Erythroblast (primary cell): Measurements from ENCODE around the gene SLC35D3.
"Not testable (repeated sequence)": the region's sequence is repeated elsewhere in the genome, so short reads cannot be mapped to it uniquely, and the experiment has no call there.

Experiments
- DNase-seq, 2 experiments: peaks; one replicate each; lab custom pipeline; 2025; lab: John Stamatoyannopoulos, UW
- GATA1 ChIP-seq: IDR thresholded peaks from 2 replicates; pipeline ENCODE4 v1.6.1; 2011; ENCODE audit warnings: low read depth, mild to moderate bottlenecking, control low read depth, low read length, moderate library complexity
- POLR2A ChIP-seq: IDR thresholded peaks from 2 replicates; pipeline ENCODE4 v1.6.1; 2011; ENCODE audit warnings: mild to moderate bottlenecking, low read length

Gene SLC35D3

DNA sequence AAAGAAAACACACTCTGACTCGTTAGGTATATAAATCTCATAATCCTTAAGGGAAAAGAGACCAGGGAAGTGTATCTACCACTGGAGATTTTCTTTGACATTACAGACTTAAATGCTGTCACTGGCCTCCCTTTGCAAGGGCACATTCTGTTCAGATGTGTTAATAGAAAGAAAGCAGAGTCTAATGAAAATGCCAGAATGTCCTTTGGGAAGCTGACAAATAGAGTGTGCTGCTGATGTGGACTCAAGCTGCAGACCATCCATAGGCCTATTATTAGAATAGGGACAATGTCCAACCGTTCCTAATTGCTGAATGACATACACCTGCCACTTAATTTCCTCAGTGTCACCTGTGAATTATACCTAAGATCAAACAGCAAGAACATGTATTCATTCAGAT, 41.2 kb downstream of the SLC35D3 start:
- TF ChIP-seq POLR2A: no peak
- TF ChIP-seq GATA1: no peak
- no peak for DNase-seq

DNA sequence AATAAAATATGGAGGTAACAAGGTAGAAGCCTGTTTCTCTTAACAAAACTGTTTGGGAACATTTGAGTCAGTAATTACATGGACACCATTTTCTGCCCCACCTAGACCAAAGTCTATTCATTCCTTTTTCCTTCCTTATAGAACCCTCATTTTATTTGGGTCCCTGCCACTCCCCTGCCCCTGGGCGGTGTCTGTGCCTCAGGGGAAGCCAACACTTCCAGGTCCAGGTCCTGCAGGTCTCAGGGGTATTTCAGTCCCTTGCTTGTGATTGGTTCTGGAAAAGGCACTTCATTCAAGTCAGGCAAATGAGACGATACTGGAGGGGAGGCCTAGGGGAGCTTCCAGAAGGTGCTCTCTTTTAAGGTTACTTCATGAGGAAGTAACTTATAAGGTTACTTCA, 42.3 kb downstream of the SLC35D3 start:
- TF ChIP-seq GATA1 (no peak), POLR2A (no peak)
- no peak for DNase-seq

DNA sequence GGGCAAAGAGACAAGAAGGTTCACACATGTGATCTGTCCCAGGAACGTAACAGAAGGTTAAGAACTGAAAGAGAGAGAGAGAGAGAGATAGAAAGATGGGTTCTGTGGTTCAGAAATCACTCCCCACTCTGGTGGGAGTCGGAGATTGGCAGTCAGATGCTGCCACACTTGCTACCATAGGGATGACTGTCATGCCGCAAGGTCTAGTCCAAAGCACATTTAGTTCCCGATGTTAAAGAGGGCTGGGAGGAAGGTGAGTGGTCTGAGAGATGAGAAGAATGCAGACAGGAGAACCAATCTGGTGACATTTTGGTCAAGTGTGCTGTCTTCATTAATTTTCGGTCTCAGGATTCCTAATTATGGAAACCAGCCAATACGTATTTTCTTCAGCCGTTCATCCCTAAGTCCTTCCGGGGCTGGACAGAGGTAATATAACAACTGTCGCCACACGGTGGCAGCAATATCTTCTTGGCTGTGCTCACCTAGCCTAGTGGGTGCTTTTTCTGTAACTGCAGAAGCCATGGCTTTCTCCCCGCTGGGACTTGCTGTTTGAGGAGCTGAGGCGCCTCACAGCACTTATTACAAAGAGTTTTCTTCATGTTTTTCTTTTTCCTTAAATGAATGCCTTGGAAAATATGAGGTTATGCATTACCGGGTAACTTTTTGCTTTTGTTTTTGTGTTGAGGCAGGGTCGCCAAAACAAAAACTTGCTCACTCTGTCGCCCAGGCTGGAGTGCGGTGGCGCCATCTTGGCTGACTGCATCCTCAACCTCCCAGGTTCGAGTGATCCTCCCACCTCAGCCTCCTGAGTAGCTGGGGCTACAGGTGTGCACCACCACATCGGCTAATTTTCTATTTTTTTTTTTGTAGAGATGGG, 46.0 kb downstream of the SLC35D3 start:
- no peak for TF ChIP-seq POLR2A
- no peak for TF ChIP-seq GATA1
- peak; percentile 63 to 72 for DNase-seq

DNA sequence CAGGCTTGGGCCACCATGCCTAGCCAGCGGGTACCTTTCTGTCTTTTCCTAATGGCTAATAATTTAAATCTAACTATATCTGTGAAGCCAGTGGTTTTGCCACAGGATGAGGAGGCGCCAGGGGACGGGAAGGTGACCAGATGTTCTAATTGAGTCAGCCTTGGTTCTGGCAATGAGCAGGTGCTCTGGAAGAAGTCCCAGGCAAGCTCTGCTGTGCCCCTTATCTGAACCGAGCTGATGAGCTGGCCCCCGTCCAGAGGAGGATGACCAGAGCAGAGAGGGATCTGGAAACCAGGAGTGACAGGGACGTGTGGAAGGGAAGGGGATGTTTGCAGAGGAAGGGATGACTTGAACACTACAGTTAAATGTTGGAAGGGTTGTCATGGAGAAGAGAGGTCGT, 46.7 kb downstream of the SLC35D3 start:
- TF ChIP-seq GATA1 (no peak), POLR2A (no peak)
- no peak for DNase-seq

- DNase-seq: no peak
- TF ChIP-seq GATA1 (no peak), POLR2A (no peak)
Measured at GRCh38 chr6:136969433-136969832, 47.3 kb downstream of the SLC35D3 start.

DNA sequence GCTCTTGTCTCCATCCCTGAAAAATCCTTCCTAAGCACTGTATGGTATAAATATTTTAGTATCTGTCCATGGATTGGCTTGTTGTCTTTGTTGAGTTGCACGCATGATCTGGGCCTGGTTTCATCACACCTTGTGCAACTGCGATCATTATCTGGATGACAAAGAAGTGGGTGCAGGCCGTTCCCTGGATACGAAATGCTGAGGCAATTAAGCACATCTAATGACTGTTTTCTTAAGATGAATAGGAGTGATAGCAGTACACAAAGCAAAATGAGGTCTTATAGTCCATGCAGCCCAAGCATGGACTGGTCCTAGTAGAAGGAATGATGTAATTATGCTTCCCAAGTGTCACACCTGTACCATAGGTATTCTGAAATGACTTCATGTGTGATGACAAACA, 47.8 kb downstream of the SLC35D3 start:
- no peak for TF ChIP-seq POLR2A
- no peak for TF ChIP-seq GATA1
- DNase-seq: no peak

DNA sequence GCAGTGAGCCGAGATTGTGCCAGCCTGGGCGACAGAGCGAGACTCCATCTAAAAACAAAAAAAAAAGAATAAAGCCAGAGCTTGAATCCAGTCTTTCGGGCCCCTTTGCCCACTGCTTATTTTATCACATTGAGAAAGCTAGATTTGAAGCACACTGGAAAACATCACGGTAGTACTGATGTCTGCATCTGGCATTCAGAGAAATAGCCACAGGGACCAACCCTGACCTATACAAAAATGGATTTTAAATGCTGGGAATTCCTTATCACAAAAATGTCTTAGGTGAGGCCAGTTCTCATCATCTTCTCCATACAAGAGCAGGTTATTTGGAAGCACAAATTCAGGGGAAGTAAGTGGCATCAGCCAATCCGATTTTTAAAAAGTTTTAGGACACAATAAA, 49.5 kb downstream of the SLC35D3 start:
- DNase-seq: no peak
- TF ChIP-seq GATA1 (no peak), POLR2A (no peak)

GRCh38 chr6:136973781-136974180, 51.7 kb downstream of the SLC35D3 start:
- DNase-seq: not testable (repeated sequence)
